HG02623 (cell line): Measurements from ENCODE around the gene FLII.

Experiments used
- ATAC-seq: cut with Tn5 transposase; IDR thresholded peaks from one replicate; pipeline ENCODE4 v1.9.1; 2021; ENCODE audit warnings: moderate library complexity; ENCODE audit not compliant: unreplicated experiment

Gene FLII

DNA sequence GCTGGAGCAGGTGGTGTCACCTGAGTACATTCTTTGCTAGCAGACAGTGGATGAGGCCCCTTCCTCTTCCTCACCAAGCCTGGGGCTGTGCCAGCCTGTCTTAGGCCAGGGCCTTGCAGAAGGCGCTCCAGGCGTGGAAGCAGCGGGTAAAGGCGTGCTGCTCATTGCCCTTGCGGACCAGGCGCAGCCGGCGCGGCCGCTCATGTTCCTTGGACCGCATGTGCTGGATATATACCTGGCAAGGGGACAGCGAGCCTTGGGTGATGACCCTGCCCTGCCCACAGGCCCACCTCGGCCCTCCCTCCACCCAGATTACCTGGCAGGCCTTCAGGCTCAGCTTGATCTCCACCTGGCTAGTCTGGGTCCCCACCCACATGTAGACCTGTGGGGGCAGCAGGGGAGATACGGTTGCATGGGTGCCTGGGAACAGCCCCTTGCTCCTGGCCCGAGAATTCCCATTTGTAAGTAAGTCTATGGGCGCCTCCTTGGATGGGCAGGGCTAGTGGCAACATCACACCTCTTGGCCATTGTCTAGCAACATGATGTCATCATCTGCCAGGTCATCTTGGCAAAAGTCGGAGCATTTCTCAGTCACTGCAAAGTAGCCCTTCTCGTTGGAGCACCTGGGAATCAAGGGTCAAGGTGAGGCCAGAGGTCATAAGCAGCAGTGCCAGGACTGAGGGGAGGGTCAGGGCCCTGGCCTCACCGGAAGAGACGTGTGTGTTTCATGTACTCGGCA is 13.3 kb downstream of the FLII start:
- no peak for ATAC-seq

GRCh38 chr17:18241229-18241871 is 17.2 kb downstream of the FLII start:
- ATAC-seq, result no peak

GRCh38 chr17:18240449-18240848 is 18.1 kb downstream of the FLII start:
- no peak for ATAC-seq

GRCh38 chr17:18238299-18238698 is 20.2 kb downstream of the FLII start:
- ATAC-seq, result no peak

- ATAC-seq, result no peak
These were observed 21.1 kb downstream of the FLII start for GRCh38 chr17:18237461-18237860.

DNA sequence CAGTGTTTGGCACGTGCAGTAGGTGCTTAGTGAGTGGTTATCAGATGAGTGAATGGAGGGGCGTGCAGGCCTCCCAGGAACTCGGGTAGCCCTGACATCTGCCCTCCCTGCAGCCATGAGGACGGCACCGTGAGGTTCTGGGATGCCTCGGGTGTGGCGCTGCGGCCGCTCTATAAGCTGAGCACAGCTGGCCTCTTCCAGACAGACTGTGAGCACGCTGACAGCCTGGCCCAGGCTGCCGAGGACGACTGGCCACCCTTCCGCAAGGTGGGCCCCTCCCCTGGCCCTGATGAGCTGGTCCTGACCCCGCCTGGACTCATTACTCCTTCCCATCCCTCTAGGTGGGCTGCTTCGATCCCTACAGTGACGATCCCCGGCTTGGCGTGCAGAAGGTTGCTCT is 22.0 kb downstream of the FLII start:
- ATAC-seq, result no peak

DNA sequence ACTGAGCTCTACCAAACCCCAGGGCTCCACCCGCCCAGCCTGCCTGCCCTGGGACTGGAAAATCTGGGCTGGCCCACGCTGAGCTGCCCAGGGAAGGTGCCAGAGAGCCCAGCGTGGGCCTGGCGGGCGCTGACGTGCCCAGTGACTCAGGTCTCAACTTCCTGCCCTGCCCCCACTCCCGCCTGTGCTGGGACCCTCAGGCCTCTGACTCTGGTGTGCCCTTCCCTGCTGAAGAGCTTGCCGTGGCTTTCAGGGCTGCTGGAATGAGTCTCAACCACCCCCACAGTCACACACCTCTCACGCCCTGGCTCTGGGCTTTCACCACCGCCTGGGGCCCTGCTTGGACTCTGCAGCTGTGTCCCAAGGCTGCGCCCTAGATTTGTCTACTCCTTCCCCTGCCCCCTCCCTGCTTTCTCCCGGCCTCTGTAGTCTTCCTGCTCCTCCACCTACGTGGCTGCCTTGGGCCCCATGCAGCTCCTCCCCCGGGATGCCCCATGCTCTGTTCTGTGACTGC is 22.7 kb downstream of the FLII start:
- no peak for ATAC-seq

DNA sequence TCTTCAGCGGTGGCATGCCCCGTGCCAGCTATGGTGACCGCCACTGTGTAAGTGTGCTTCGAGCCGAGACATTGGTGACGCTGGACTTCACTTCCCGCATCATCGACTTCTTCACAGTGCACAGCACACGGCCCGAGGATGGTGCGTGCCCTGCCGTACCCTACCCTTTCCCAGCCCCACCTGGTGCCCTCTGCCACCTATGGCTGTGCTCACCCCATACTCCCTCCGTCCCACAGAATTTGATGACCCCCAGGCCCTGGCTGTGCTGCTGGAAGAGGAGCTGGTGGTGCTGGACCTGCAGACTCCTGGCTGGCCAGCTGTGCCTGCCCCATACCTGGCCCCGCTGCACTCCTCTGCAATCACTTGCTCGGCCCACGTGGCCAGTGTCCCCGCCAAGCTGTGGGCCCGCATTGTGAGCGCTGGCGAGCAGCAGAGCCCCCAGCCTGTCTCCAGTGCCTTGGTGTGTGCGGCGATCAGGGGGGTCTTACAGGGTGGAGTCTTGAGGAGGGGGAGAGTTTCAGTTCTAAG is 23.6 kb downstream of the FLII start:
- no peak for ATAC-seq

GRCh38 chr17:18233803-18234518 is 24.6 kb downstream of the FLII start:
- no peak for ATAC-seq

GRCh38 chr17:18231164-18231563 is 27.4 kb downstream of the FLII start:
- no peak for ATAC-seq

GRCh38 chr17:18230288-18231141 is 28.0 kb downstream of the FLII start:
- ATAC-seq, result no peak

- no peak for ATAC-seq
These were observed 28.8 kb downstream of the FLII start for GRCh38 chr17:18229771-18230170.

- no peak for ATAC-seq
These were observed 29.3 kb downstream of the FLII start for GRCh38 chr17:18229254-18229653.

- no peak for ATAC-seq
These were observed 30.3 kb downstream of the FLII start for GRCh38 chr17:18228176-18228682.

- no peak for ATAC-seq
These were observed 30.9 kb downstream of the FLII start for GRCh38 chr17:18227635-18228034.

- ATAC-seq, result no peak
These were observed 32.1 kb downstream of the FLII start for GRCh38 chr17:18226284-18226945.

DNA sequence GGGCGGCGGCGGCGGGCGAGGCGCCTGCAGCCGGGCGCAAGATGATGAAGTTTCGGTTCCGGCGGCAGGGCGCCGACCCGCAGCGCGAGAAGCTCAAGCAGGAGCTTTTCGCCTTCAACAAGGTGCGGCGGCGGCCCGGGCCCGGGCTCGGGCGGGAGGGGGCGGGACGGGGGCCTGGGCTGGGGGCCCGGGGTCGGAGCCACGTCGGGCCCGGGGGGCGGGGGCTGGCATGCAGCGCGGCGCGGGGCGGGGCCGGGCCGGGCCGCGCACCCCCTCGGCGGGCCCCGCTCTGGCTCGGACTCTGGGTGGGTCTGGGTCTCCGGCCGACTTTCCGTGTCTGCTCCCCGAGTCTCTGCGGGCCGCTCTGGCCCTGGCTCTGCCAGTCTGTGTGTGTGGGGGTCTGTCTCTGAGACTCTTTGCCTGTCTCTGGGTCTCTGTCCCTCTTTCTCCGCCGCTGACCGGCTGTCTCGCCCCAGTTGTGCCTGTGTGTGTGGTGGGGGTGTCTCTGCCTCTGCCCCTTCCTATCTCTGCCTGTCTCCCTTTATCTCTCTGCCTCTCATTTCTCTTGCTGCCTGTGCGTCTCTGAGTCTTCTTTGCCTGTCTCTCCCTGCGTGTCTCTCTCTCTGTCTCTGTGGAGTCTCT is 32.8 kb downstream of the FLII start:
- ATAC-seq, result no peak

- ATAC-seq, result peak; percentile 89
These were observed 33.4 kb downstream of the FLII start, which contains the start of gene LLGL1 for GRCh38 chr17:18225121-18225641. LLGL1 (plus strand) TSS chr17:18225635; CDS start chr17:18225683, 48 bp downstream.
